Tibial nerve (tissue), 4 donors: Measurements from ENCODE around the gene B4GALNT2.

Experiments
- CTCF ChIP-seq, 5 experiments: fragments of 200-600 bp in 3 of 5; fragments of 450-650 bp in 2 of 5; sonication (generic) in 3 of 5; IDR thresholded peaks; one replicate each; pipeline ENCODE4 v1.5.1; 2016 to 2019; ENCODE audit warnings: antibody characterized with exemption in 5 of 5, mild to moderate bottlenecking in 3 of 5, moderate library complexity in 2 of 5
- EP300 ChIP-seq, 2 donors: sonication (generic); formaldehyde crosslinking; IDR thresholded peaks; one replicate each; pipeline ENCODE4 v1.6.1; 2017; ENCODE audit warnings: antibody characterized with exemption in 2 of 2, mild to moderate bottlenecking in 1 of 2
- POLR2A ChIP-seq, 2 donors: fragments of 450-650 bp; IDR thresholded peaks; one replicate each; pipeline ENCODE4 v1.6.1; 2017; ENCODE audit warnings: antibody characterized with exemption in 2 of 2, mild to moderate bottlenecking in 2 of 2, moderate library complexity in 2 of 2

- TF ChIP-seq CTCF (IDR thresholded peaks at IDR 0.05) (no peak), POLR2A (IDR thresholded peaks at IDR 0.05) (no peak), EP300 (IDR thresholded peaks at IDR 0.05) (no peak)
Observed at GRCh38 chr17:49191409-49191916, 58.9 kb downstream of the B4GALNT2 start.
